Loucy (cell line): ENCODE data around the gene PSMC1.

ENCODE experiments used
- CTCF ChIP-seq: fragments of 200-600 bp; sonication (generic); conservative IDR thresholded peaks from 2 replicates; pipeline ENCODE4 v1.5.1; 2014; ENCODE audit warnings: mild to moderate bottlenecking, antibody characterized with exemption, low read length
- EZH2phosphoT487 ChIP-seq: fragments of 200-600 bp; IDR thresholded peaks from 2 replicates; pipeline ENCODE4 v1.6.1; 2018; ENCODE audit warnings: antibody characterized with exemption, mild to moderate bottlenecking, moderate library complexity, borderline replicate concordance

DNA sequence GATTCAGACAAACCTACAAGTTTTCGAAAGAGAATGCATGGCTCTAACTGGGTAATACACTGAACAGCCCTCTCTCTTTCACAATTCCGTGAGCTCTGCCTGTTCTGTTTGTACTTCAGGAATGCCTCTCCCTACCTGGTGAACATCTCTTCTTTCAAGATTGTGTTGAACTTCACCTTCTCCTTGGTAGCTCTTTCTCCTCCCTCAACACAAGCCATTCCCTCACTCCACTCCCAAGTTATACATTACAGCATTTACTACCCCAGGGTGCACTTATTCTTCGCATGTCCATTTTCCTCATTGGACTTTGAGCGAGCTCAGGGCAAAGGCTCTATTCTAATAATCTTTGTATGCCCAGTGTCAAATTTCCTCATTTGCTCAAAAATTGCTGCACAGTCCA, 47.1 kb downstream of the PSMC1 start:
- no peak for TF ChIP-seq CTCF
- TF ChIP-seq EZH2phosphoT487, result no peak
